GM18520 (cell line): ENCODE data around the gene SLC39A3.
"Not testable (repeated sequence)": the region's sequence is repeated elsewhere in the genome, so short reads cannot be mapped to it uniquely, and the experiment has no call there.

Experiments used
- ATAC-seq: cut with Tn5 transposase; IDR thresholded peaks from one replicate; pipeline ENCODE4 v1.9.1; 2021; ENCODE audit not compliant: unreplicated experiment

The SLC39A3 gene

DNA sequence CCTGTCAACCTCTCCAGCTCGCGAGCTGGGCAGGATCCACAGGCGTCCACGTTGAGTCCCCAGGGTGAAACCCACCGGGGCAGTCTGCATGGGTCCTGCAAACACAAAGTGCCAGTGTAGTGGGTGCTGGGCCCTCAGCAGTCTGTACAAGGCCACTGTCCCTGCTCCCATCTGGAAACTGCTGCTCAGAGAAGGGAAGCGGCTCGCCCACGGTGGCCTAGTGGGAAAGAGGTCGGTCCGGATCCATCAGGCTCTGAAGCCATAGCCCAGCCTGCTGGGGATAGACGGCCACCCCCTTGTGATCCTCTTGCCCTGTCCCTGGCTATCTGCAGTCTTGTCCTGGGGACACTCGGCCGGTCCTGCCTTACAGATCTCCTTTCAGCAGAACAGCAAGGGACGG lies 16.1 kb downstream of the SLC39A3 start:
- ATAC-seq, result no peak

GRCh38 chr19:2723345-2723715 lies 16.5 kb downstream of the SLC39A3 start:
- no peak for ATAC-seq

DNA sequence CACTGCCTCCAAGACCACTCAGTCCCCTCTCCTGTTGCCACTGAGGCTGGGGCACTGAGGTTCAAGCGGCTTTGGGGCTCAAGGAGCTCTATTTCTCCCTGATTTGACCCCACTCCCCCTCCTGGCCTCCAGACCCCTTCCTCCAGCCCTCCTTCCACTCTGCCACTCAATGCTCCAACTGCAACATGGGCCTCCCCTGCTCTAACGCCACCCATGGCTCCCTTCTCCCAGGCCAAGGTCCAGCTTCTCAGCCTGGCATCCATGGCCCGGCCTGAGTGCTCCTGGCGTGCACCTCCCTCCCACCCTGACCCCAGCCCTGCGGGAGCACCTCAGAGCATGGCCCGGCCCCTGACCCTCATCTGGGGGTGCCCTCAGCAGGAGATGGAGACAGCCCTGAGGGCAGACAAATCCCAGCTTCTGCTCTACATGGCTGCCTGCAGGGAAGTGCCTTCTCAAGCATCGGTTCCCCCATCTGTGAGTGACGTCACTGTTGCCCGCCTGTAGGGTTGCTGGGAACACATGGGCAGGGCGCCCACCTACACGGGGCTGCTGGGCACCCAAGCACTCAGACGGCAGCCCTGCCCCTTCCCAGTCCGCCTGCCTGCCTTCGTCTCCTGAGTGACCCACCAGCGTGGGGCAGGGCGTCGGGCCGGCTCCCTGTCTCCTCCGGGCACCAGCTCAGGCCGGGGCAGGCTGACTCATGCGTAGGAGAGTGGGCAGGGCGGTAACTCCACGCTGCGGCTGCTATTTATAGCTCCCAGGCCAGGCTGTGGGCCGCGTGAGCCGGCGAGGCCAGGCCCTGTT lies 17.1 kb downstream of the SLC39A3 start:
- ATAC-seq, result no peak

DNA sequence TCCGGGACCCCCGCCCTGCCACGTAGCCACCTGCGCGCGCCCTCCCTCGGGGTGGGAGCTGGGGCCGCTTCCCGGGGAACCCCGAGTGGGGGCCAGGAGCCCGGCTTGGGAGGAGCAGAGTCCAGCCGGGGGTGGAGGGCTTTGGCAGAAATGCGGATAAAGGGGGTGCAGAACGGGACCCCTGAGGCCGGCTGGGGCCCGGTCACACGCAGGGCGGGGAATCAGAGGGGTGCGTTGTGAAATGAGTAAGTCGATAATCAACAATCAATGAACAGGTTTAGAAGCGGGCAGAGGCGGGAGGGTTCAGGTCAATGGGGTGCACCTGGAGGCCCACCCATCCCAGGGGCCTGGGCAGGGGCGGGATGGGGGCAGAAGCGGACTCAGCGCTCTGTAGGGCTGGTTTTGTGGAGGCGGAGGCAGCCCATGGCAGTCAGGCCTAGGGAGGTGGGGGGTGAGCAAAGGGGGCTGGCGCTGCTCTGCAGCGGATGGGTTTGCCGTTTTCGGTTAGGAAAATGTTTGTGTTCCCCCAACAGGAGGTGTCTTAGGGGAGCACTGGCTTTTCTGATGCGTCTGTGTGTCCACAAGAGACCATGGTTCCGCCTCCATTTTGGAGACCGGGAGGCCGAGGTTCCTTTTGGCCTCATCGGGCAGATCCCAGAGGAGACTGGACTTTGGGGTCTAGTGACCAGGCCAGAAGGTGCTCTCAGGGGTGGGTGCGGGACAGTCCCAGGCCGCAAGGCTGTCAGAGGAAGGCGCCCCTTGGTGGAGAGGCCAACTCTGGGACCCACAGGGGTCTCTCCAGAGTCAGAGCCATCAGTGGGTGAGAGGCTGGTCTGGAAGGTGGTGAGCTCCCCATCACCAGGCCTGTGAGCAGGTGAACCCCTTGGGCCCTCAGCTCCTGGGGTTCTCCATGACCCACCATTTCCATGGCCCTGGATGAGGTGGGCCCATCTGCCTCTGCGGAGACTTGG lies 18.0 kb downstream of the SLC39A3 start:
- no peak for ATAC-seq

- ATAC-seq, result no peak
These were observed 18.8 kb downstream of the SLC39A3 start, which contains the start of gene DIRAS1 for GRCh38 chr19:2720777-2721569. Gene DIRAS1, minus strand, starts transcription at chr19:2721372. Its CDS starts 3,566 bp downstream, at chr19:2717806.

DNA sequence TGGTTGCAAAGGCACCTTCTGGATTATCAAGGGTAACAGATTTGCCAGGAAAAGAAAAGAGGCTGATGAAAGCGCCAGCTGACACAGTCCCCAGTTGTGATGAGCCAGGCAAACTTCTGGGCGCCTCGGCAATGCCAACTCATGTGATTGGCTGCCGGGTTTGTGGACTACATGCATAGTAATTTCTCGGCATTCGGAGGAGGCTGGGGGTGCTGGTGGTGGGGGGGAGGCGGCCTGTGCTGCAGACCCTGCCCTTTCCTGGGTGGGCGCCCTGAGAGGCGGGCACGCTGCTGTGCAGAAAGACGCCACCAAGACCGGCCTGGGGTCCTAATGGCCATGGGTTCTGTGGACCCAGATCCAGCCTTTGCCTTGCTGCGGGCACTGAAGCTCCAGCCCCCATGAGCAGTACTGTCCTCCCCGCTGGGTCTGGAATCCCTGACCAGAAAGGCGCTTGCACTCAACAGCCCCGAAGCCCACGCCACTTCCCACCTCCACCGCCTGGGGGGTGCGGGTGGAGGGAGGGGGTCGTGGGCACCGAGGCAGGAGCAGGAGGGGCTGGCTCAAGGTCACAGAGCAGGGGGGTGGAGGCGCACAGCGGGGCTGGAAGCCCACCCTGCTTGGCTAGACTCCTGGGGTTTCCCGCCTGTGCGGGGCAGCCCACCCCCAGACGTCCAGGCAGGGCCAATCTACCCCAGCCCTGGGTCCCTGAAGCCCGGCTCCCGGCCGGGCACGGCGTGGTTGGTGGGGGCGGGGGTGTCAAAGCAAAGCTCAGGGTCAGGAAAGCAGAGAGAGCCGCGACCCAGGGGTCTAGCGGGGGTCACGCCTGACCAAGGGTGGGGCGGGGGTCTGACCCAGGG lies 19.7 kb downstream of the SLC39A3 start:
- no peak for ATAC-seq

- ATAC-seq, result no peak
These were observed 20.5 kb downstream of the SLC39A3 start for GRCh38 chr19:2719232-2719735.

GRCh38 chr19:2717638-2718541 lies 21.9 kb downstream of the SLC39A3 start:
- no peak for ATAC-seq

GRCh38 chr19:2716722-2717637 lies 22.8 kb downstream of the SLC39A3 start:
- no peak for ATAC-seq

DNA sequence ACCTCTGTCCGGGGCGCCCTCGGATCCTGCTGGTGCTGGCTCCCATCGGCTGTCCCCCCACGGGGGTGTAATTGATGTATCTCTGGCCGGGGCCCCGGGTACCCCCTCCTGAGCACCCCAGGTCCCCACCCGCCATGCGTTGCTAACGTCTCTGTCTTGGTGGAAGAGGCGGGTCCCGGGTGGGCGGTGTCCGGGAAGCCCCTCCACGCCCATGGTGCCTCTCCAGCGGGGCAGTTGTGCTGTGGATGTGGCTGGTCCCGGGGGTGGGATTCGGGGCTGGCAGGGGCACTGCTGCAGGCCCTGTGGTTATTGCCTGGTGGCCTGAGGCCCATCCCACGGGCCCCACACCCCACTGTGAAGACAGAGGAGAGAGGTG lies 23.6 kb downstream of the SLC39A3 start:
- ATAC-seq, result no peak

- no peak for ATAC-seq
These were observed 24.1 kb downstream of the SLC39A3 start for GRCh38 chr19:2715470-2716274.

- no peak for ATAC-seq
These were observed 25.1 kb downstream of the SLC39A3 start for GRCh38 chr19:2714531-2715269.

DNA sequence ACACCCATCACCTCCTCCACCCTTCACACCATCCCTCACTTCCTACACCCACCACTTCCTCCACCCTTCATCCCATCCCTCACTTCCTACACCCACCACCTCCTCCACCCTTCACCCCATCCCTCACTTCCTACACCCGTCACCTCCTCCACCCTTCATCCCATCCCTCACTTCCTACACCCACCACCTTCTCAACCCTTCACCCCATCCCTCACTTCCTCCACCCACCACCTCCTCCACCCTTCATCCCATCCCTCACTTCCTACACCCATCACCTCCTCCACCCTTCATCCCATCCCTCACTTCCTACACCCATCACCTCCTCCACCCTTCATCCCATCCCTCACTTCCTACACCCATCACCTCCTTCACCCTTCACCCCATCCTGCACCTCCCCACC lies 25.7 kb downstream of the SLC39A3 start:
- ATAC-seq, result not testable (repeated sequence)

DNA sequence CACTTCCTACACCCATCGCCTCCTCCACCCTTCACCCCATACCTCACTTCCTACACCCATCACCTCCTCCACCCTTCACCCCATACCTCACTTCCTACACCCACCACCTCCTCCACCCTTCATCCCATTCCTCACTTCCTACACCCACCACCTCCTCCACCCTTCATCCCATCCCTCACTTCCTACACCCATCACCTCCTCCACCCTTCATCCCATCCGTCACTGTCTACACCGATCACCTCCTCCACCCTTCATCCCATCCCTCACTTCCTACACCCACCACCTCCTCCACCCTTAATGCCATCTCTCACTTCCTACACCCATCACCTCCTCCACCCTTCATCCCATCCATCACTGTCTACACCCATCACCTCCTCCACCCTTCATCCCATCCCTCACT lies 26.6 kb downstream of the SLC39A3 start:
- ATAC-seq, result not testable (repeated sequence)

DNA sequence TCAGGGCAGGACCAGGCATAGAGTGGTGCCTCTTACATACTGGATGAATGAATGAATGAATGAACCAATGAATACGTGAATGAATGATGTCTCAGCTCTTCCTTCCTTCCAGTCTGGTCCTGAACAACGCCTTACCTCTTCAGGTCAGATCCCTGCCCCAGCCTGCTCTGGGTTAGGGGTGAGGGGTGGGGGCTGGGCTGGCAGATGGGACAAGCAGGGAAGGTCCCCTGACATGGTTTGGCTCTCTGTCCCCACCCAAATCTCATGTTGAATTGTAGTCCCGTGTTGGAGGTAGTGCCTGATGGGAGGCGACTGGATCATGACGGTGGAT lies 28.0 kb downstream of the SLC39A3 start:
- ATAC-seq, result no peak

- ATAC-seq, result no peak
These were observed 28.5 kb downstream of the SLC39A3 start for GRCh38 chr19:2711172-2711874.
